ENCODE measurements around the gene ANXA1.

DNA sequence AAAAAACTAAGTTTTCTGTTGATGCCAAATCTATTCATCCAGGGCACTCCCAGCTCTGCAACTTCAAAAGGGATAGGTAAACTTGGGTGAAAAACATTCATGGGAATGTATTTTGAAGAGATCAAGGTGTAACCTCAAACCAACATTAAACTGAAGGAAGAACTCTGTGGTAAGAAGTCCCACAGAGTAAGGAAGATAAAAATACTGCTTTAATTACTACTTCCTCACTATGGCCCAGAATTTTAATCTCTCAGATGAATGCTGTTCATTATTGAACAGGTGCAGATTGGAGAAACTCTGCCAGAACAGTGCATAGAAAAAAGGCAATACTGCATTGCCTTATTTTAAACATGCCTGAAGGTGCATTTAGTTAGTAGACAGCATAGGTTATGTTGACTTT, 37.6 kb upstream of the ANXA1 start:
- TF ChIP-seq, protein P1, sequence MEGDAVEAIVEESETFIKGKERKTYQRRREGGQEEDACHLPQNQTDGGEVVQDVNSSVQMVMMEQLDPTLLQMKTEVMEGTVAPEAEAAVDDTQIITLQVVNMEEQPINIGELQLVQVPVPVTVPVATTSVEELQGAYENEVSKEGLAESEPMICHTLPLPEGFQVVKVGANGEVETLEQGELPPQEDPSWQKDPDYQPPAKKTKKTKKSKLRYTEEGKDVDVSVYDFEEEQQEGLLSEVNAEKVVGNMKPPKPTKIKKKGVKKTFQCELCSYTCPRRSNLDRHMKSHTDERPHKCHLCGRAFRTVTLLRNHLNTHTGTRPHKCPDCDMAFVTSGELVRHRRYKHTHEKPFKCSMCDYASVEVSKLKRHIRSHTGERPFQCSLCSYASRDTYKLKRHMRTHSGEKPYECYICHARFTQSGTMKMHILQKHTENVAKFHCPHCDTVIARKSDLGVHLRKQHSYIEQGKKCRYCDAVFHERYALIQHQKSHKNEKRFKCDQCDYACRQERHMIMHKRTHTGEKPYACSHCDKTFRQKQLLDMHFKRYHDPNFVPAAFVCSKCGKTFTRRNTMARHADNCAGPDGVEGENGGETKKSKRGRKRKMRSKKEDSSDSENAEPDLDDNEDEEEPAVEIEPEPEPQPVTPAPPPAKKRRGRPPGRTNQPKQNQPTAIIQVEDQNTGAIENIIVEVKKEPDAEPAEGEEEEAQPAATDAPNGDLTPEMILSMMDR (IDR thresholded peaks at IDR 0.05), result no peak
- TF ChIP-seq SMAD4 (CRISPR knock-in tag; IDR thresholded peaks at IDR 0.05) (no peak), NR3C1 (CRISPR knock-in tag; conservative IDR thresholded peaks at IDR 0.05; ENCODE audit: low read depth) (no peak), NR2C2 (CRISPR knock-in tag; IDR thresholded peaks at IDR 0.05) (no peak), CREM (CRISPR knock-in tag; IDR thresholded peaks at IDR 0.05) (no peak), ELF4 (CRISPR knock-in tag; IDR thresholded peaks at IDR 0.05; ENCODE audit: low read depth) (no peak), CBFB (CRISPR knock-in tag; IDR thresholded peaks at IDR 0.05; ENCODE audit: low read depth) (no peak)
- TF ChIP-seq, protein P2, sequence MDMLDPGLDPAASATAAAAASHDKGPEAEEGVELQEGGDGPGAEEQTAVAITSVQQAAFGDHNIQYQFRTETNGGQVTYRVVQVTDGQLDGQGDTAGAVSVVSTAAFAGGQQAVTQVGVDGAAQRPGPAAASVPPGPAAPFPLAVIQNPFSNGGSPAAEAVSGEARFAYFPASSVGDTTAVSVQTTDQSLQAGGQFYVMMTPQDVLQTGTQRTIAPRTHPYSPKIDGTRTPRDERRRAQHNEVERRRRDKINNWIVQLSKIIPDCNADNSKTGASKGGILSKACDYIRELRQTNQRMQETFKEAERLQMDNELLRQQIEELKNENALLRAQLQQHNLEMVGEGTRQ (CRISPR knock-in tag; IDR thresholded peaks at IDR 0.05), result no peak
- TF ChIP-seq, protein P3, sequence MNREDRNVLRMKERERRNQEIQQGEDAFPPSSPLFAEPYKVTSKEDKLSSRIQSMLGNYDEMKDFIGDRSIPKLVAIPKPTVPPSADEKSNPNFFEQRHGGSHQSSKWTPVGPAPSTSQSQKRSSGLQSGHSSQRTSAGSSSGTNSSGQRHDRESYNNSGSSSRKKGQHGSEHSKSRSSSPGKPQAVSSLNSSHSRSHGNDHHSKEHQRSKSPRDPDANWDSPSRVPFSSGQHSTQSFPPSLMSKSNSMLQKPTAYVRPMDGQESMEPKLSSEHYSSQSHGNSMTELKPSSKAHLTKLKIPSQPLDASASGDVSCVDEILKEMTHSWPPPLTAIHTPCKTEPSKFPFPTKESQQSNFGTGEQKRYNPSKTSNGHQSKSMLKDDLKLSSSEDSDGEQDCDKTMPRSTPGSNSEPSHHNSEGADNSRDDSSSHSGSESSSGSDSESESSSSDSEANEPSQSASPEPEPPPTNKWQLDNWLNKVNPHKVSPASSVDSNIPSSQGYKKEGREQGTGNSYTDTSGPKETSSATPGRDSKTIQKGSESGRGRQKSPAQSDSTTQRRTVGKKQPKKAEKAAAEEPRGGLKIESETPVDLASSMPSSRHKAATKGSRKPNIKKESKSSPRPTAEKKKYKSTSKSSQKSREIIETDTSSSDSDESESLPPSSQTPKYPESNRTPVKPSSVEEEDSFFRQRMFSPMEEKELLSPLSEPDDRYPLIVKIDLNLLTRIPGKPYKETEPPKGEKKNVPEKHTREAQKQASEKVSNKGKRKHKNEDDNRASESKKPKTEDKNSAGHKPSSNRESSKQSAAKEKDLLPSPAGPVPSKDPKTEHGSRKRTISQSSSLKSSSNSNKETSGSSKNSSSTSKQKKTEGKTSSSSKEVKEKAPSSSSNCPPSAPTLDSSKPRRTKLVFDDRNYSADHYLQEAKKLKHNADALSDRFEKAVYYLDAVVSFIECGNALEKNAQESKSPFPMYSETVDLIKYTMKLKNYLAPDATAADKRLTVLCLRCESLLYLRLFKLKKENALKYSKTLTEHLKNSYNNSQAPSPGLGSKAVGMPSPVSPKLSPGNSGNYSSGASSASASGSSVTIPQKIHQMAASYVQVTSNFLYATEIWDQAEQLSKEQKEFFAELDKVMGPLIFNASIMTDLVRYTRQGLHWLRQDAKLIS (CRISPR knock-in tag; IDR thresholded peaks at IDR 0.05; ENCODE audit: borderline replicate concordance), result no peak
- TF ChIP-seq, protein P4, sequence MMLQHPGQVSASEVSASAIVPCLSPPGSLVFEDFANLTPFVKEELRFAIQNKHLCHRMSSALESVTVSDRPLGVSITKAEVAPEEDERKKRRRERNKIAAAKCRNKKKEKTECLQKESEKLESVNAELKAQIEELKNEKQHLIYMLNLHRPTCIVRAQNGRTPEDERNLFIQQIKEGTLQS (CRISPR knock-in tag; conservative IDR thresholded peaks at IDR 0.05), result no peak
